ENCODE results near the gene HDAC9.

GRCh38 chr7:18534481-18534880 is 38.9 kb downstream of the HDAC9 start:
- TF ChIP-seq EZH2 (IDR thresholded peaks at IDR 0.05) (no peak), EZH2phosphoT487 (IDR thresholded peaks at IDR 0.05) (no peak), CTCF (IDR thresholded peaks at IDR 0.05) (no peak)
